Lower lobe of right lung (tissue), 2 donors: ENCODE data around the gene KRT13. TPM values are rescaled to one million over a fixed set of nuclear protein-coding genes. Genes with fewer than 3 reads are reported as not detected.

Experiments
- ATAC-seq, 2 donors: fragments of 200-7000 bp; cut with Tn5 transposase; one replicate each; pipeline ENCODE4 v1.9.1; 2020 to 2022; ENCODE audit warnings: mild to moderate bottlenecking in 2 of 2, moderate library complexity in 2 of 2
- DNase-seq: peaks from one replicate; pipeline ENCODE4 v3.0.0-alpha.2; 2020
- H3K27ac ChIP-seq: fragments of 200-600 bp; one replicate; pipeline ENCODE4 v1.8.0; 2022
- H3K27me3 ChIP-seq: fragments of 200-600 bp; one replicate; pipeline ENCODE4 v1.8.0; 2022; ENCODE audit warnings: low read depth
- H3K36me3 ChIP-seq: fragments of 200-600 bp; one replicate; pipeline ENCODE4 v1.8.0; 2022; ENCODE audit warnings: mild to moderate bottlenecking
- H3K4me1 ChIP-seq: fragments of 200-600 bp; one replicate; pipeline ENCODE4 v1.8.0; 2022
- H3K4me3 ChIP-seq: fragments of 200-600 bp; one replicate; pipeline ENCODE4 v1.8.0; 2022; ENCODE audit warnings: mild to moderate bottlenecking
- H3K9me3 ChIP-seq: fragments of 200-600 bp; one replicate; pipeline ENCODE4 v1.8.0; 2022
- CTCF ChIP-seq: fragments of 200-600 bp; IDR thresholded peaks from one replicate; pipeline ENCODE4 v1.8.0; 2022; ENCODE audit warnings: antibody characterized with exemption, mild to moderate bottlenecking
- intact Hi-C: fragments of 100-400 bp; cut with DNase I; formaldehyde crosslinking; loops from one replicate; pipeline ENCODE4 v1.11.0; 2022
- total RNA-seq: library from RNA; stranded (reverse); fragmentation: NEBNext Ultra II Directional; extraction: Animal tissue kit (Norgen Biotek cat#: 25700); gene quantifications from one replicate; pipeline ENCODE4 v1.2.1, GENCODE V29; 2021
- donor health status: DM: no; HTN: yes; CAD: no; lungs with severe emphysema.

Gene KRT13
- total RNA-seq, 1 donor from 2014 or later, result 5.2 TPM

- no peaks in the 10 kb centered on the region for H3K9me3 ChIP-seq
- H3K27me3 ChIP-seq, result no peaks in the 10 kb centered on the region
- no peaks in the 10 kb centered on the region for H3K36me3 ChIP-seq
- no peak for ATAC-seq
- no peak for DNase-seq
- no peak for TF ChIP-seq CTCF
- no peak overlapping the region for H3K27ac ChIP-seq
- H3K4me3 ChIP-seq, result no peak overlapping the region
- H3K4me1 ChIP-seq, result no peaks in the 10 kb centered on the region
- intact Hi-C loops, result no loop called here
Measured at GRCh38 chr17:41510251-41511065, 5.0 kb upstream of the KRT13 start.

- no peak for TF ChIP-seq CTCF
- ATAC-seq (no peak), DNase-seq (no peak)
- intact Hi-C loops, result no loop called here
- H3K9me3 ChIP-seq, result no peaks in the 10 kb centered on the region
- peak overlapping the region; percentile 69 for H3K27ac ChIP-seq
- H3K36me3 ChIP-seq, result no peaks in the 10 kb centered on the region
- H3K4me1 ChIP-seq, result no peaks in the 10 kb centered on the region
- H3K27me3 ChIP-seq, result no peaks in the 10 kb centered on the region
- no peak overlapping the region for H3K4me3 ChIP-seq
Measured at GRCh38 chr17:41507315-41507880, 2.0 kb upstream of the KRT13 start.

GRCh38 chr17:41505809-41506767 lies 676 bp upstream of the KRT13 start:
- no peaks in the 10 kb centered on the region for H3K9me3 ChIP-seq
- DNase-seq (peak; percentile 47), ATAC-seq (peak; percentile 78 to 83)
- peak overlapping the region; percentile 69 for H3K27ac ChIP-seq
- TF ChIP-seq CTCF, result no peak
- no peaks in the 10 kb centered on the region for H3K4me1 ChIP-seq
- no peaks in the 10 kb centered on the region for H3K36me3 ChIP-seq
- H3K4me3 ChIP-seq, result no peak overlapping the region
- no peaks in the 10 kb centered on the region for H3K27me3 ChIP-seq
- intact Hi-C loops, result no loop called here

- no peak for DNase-seq
- Histone ChIP-seq H3K27ac (no peak overlapping the region), H3K36me3 (no peaks in the 10 kb centered on the region), H3K4me3 (no peak overlapping the region), H3K27me3 (no peaks in the 10 kb centered on the region), H3K9me3 (no peaks in the 10 kb centered on the region), H3K4me1 (no peaks in the 10 kb centered on the region)
- ATAC-seq, result no peak
- intact Hi-C loops, result no loop called here
- TF ChIP-seq CTCF, result no peak
Measured at GRCh38 chr17:41504246-41504977, 1.0 kb downstream of the KRT13 start.

GRCh38 chr17:41503202-41503601 lies 2.2 kb downstream of the KRT13 start:
- DNase-seq, result no peak
- intact Hi-C loops, result no loop called here
- no peak overlapping the region for H3K27ac ChIP-seq
- H3K4me1 ChIP-seq, result peaks cover 1% of the 10 kb centered on the region
- H3K9me3 ChIP-seq, result no peaks in the 10 kb centered on the region
- H3K4me3 ChIP-seq, result no peak overlapping the region
- no peak for TF ChIP-seq CTCF
- no peaks in the 10 kb centered on the region for H3K27me3 ChIP-seq
- no peaks in the 10 kb centered on the region for H3K36me3 ChIP-seq
- no peak for ATAC-seq
